Right lobe of liver (tissue), 6 donors: ENCODE measurements around the gene KIF1A. TPM values are rescaled to one million over a fixed set of nuclear protein-coding genes. Genes with fewer than 3 reads are reported as not detected.

Experiments
- ATAC-seq, 4 donors: fragments of 200-7000 bp; cut with Tn5 transposase; one replicate each; pipeline ENCODE4 v1.9.1; 2020; ENCODE audit warnings: mild to moderate bottlenecking in 4 of 4, moderate library complexity in 4 of 4
- DNase-seq, 3 donors: peaks; one replicate each; pipeline ENCODE4 v3.0.0-alpha.2; 2020
- H3K27ac ChIP-seq, 3 donors: fragments of 200-600 bp; one replicate each; pipeline ENCODE4 v1.8.0; 2022
- H3K27me3 ChIP-seq, 2 donors: fragments of 200-600 bp; one replicate each; pipeline ENCODE4 v1.8.0; 2022
- H3K36me3 ChIP-seq, 4 donors: fragments of 200-600 bp; sonication (generic) in 1 of 4; one replicate each; pipeline versions ENCODE4 v1.5.1 to v1.8.0; 2017 to 2022; ENCODE audit warnings: control low read depth in 1 of 4
- H3K4me1 ChIP-seq, 4 donors: fragments of 200-600 bp; sonication (generic) in 1 of 4; one replicate each; pipeline versions ENCODE4 v1.5.1 to v1.8.0; 2017 to 2022; ENCODE audit warnings: control low read depth in 1 of 4
- H3K4me3 ChIP-seq, 3 donors: fragments of 200-600 bp; one replicate each; pipeline ENCODE4 v1.8.0; 2022
- H3K9me3 ChIP-seq, 4 donors: fragments of 200-600 bp; sonication (generic) in 1 of 4; one replicate each; pipeline versions ENCODE4 v1.5.1 to v1.8.0; 2017 to 2022; ENCODE audit warnings: control low read depth in 1 of 4
- CTCF ChIP-seq, 4 donors: fragments of 200-600 bp in 3 of 4; fragments of 450-650 bp in 1 of 4; IDR thresholded peaks; one replicate each; pipeline versions ENCODE4 v1.5.1 to v1.8.0; 2016 to 2022; ENCODE audit warnings: antibody characterized with exemption in 4 of 4, mild to moderate bottlenecking in 2 of 4
- POLR2A ChIP-seq: fragments of 450-650 bp; IDR thresholded peaks from one replicate; pipeline ENCODE4 v1.6.1; 2017; ENCODE audit warnings: antibody characterized with exemption, mild to moderate bottlenecking
- WGBS: methylation state at CpG from one replicate; pipeline ENCODE4 v1.1.6; 2018; ENCODE audit warnings: low coverage, low lambda C conversion rate; ENCODE audit not compliant: insufficient coverage; ENCODE audit errors: missing lambda C conversion rate; 5-methylcytosine and 5-hydroxymethylcytosine counted together
- intact Hi-C, 2 donors: fragments of 100-400 bp; cut with DNase I; formaldehyde crosslinking; loops; one replicate each; pipeline versions ENCODE4 v1.11.2 to v1.14.1; 2022
- total RNA-seq, 6 experiments: library from RNA; depleted of rRNA in 2 of 6; stranded (reverse); fragments of >200 nt in 2 of 6; fragmentation: NEBNext Ultra II Directional in 3 of 6; extraction: Animal tissue kit (Norgen Biotek cat#: 25700) in 3 of 6; gene quantifications; one replicate each; pipeline versions ENCODE4 v1.1.0 to v1.2.4, GENCODE V29; 2016 to 2023
- donor health status: DM: no; HTN: yes; CAD: no.
- donor health status: DM: no; HTN: no; CAD: no.
- donor health status: DM: no; HTN: no; CAD: no.
- donor health status: DM: no; HTN: yes; CAD: no.
- donor health status: DM: no; HTN: yes; CAD: no.

Gene KIF1A
- total RNA-seq, 6 experiments from 2014 or later = 0.31 to 0.87 (median 0.56) TPM

GRCh38 chr2:240806459-240806858 is 13.6 kb downstream of the KIF1A start:
- 78% methylated on average over 2 of the region's 2 CpGs for WGBS
- TF ChIP-seq POLR2A = no peak
- no peak for TF ChIP-seq CTCF (IDR thresholded peaks at IDR 0.05)
- intact Hi-C loops = no loop called here
- ATAC-seq = no peak
- H3K9me3 ChIP-seq = no peaks in the 10 kb centered on the region
- H3K4me3 ChIP-seq = no peak overlapping the region
- no peaks in the 10 kb centered on the region for H3K4me1 ChIP-seq
- H3K36me3 ChIP-seq = no peaks in the 10 kb centered on the region
- H3K27me3 ChIP-seq = no peaks in the 10 kb centered on the region
- DNase-seq = no peak
- no peak overlapping the region for H3K27ac ChIP-seq

GRCh38 chr2:240806006-240806405 is 14.0 kb downstream of the KIF1A start:
- Histone ChIP-seq H3K27ac (no peak overlapping the region), H3K27me3 (no peaks in the 10 kb centered on the region), H3K4me1 (no peaks in the 10 kb centered on the region), H3K9me3 (no peaks in the 10 kb centered on the region), H3K4me3 (no peak overlapping the region), H3K36me3 (no peaks in the 10 kb centered on the region)
- intact Hi-C loops = no loop called here
- no peak for DNase-seq
- no peak for ATAC-seq
- TF ChIP-seq CTCF (IDR thresholded peaks at IDR 0.05) (no peak), POLR2A (no peak)
- WGBS = 88% methylated on average over 3 of the region's 4 CpGs

GRCh38 chr2:240803191-240803590 is 16.8 kb downstream of the KIF1A start:
- H3K27me3 ChIP-seq = no peaks in the 10 kb centered on the region
- TF ChIP-seq CTCF (IDR thresholded peaks at IDR 0.05) = no peak
- no peak for TF ChIP-seq POLR2A
- H3K27ac ChIP-seq = no peak overlapping the region
- H3K9me3 ChIP-seq = no peaks in the 10 kb centered on the region
- DNase-seq (no peak), ATAC-seq (no peak)
- intact Hi-C loops = no loop called here
- 78% methylated on average over 7 of the region's 8 CpGs for WGBS
- no peak overlapping the region for H3K4me3 ChIP-seq
- H3K4me1 ChIP-seq = no peaks in the 10 kb centered on the region
- H3K36me3 ChIP-seq = no peaks in the 10 kb centered on the region

GRCh38 chr2:240799033-240799820 is 20.8 kb downstream of the KIF1A start:
- WGBS = 66% methylated on average over 11 of the region's 14 CpGs
- ATAC-seq = no peak
- H3K36me3 ChIP-seq = no peaks in the 10 kb centered on the region
- H3K9me3 ChIP-seq = no peaks in the 10 kb centered on the region
- no peak for TF ChIP-seq CTCF (IDR thresholded peaks at IDR 0.05)
- TF ChIP-seq POLR2A = no peak
- H3K27me3 ChIP-seq = no peaks in the 10 kb centered on the region
- H3K27ac ChIP-seq = no peak overlapping the region
- intact Hi-C loops = no loop called here
- H3K4me3 ChIP-seq = no peak overlapping the region
- DNase-seq = peak in 1 of 3 donors; percentile 8
- H3K4me1 ChIP-seq = peaks cover 0 to 17% (median 4%) of the 10 kb centered on the region in 4 donors
